Measurements from ENCODE around the gene OR1E2.

Gene OR1E2

DNA sequence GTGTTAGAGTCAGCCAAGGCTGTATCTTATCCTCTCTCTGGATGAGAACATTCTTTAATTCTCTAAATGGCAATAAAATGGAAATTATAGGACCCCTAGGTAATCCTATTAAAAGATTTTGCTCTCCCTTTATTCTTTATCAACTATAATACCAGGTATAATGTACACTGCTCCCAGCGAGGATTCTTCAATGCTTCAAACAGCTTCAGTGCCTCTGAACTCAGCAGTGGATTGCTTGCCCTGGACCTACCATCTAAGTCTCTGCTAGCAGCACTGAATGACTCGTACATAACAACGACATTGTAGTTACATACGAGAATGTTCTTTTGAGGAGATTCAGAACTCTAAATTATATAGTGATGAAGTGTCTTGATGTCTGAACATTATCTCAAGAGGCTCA lies 43.9 kb downstream of the OR1E2 start:
- DNase-seq = no peak

DNA sequence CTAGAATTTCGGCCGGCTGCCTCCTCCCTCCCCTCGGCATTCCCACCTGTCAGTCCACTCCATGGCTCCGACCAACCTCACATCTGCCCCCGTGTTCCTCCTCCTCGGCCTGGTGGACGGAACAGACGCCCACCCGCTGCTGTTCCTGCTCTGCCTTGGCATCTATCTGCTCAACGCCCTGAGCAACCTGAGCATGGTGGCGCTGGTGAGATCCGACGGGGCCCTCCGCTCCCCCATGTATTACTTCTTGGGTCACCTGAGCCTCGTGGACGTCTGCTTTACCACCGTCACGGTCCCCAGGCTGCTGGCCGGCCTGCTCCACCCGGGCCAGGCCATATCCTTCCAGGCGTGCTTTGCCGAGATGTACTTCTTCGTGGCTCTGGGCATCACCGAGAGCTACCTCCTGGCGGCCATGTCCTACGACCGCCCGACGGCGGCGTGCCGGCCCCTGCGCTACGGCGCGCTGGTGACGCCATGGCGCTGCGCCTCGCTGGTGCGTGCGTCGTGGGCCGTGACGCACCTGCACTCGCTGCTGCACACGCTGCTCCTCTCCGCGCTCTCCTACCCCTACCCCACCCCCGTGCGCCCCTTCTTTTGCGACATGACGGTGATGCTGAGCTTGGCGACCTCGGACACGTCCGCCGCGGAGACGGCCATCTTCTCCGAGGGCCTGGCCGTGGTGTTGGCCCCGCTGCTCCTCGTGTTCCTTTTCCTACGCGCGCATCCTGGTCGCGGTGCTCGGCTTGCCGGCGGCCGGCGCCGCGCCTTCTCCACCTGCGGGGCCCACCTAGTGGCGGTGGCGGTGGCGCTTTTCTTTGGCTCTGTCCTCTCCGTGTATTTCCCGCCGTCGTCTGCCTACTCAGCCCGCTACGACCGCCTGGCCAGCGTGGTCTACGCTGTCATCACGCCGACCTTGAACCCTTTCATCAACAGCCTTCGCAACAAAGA lies 47.5 kb downstream of the OR1E2 start, which contains the start of gene OR3A2:
Gene OR3A2, minus strand, starts transcription at position 440 of the 948 bp plus-strand sequence.
- DNase-seq = no peak
